Measurements from ENCODE around the gene RNU1-3.
"Not testable (repeated sequence)": the region's sequence is repeated elsewhere in the genome, so short reads cannot be mapped to it uniquely, and the experiment has no call there.

RNU1-3 gene

GRCh38 chr1:16666502-16667413, at the start of gene RNU1-3:
Gene RNU1-3 (minus strand): TSS chr1:16666948.
- in situ Hi-C loops (cut with HindIII; ENCODE audit: low sequenced_read_pairs), result not testable (repeated sequence)

- in situ Hi-C loops (cut with HindIII; ENCODE audit: low sequenced_read_pairs), result not testable (repeated sequence)
Measured at GRCh38 chr1:16713480-16713879, 46.7 kb upstream of the RNU1-3 start.

- in situ Hi-C loops (cut with HindIII; ENCODE audit: low sequenced_read_pairs), result not testable (repeated sequence)
Measured at GRCh38 chr1:16712984-16713383, 46.2 kb upstream of the RNU1-3 start.

- in situ Hi-C loops (cut with HindIII; ENCODE audit: low sequenced_read_pairs), result not testable (repeated sequence)
Measured at GRCh38 chr1:16712582-16712981, 45.8 kb upstream of the RNU1-3 start.

- in situ Hi-C loops (cut with HindIII; ENCODE audit: low sequenced_read_pairs), result not testable (repeated sequence)
Measured at GRCh38 chr1:16712131-16712530, 45.4 kb upstream of the RNU1-3 start.

GRCh38 chr1:16710618-16711017, 43.9 kb upstream of the RNU1-3 start:
- in situ Hi-C loops (cut with HindIII; ENCODE audit: low sequenced_read_pairs), result not testable (repeated sequence)

- in situ Hi-C loops (cut with HindIII; ENCODE audit: low sequenced_read_pairs), result not testable (repeated sequence)
Measured at GRCh38 chr1:16709659-16710087, 42.9 kb upstream of the RNU1-3 start.

GRCh38 chr1:16708704-16709103, 42.0 kb upstream of the RNU1-3 start:
- in situ Hi-C loops (cut with HindIII; ENCODE audit: low sequenced_read_pairs), result not testable (repeated sequence)

GRCh38 chr1:16707130-16708093, 40.7 kb upstream of the RNU1-3 start:
- in situ Hi-C loops (cut with HindIII; ENCODE audit: low sequenced_read_pairs), result not testable (repeated sequence)

GRCh38 chr1:16706302-16706701, 39.6 kb upstream of the RNU1-3 start:
- in situ Hi-C loops (cut with HindIII; ENCODE audit: low sequenced_read_pairs), result not testable (repeated sequence)

GRCh38 chr1:16704502-16705100, 37.9 kb upstream of the RNU1-3 start:
- in situ Hi-C loops (cut with HindIII; ENCODE audit: low sequenced_read_pairs), result not testable (repeated sequence)

GRCh38 chr1:16704076-16704475, 37.3 kb upstream of the RNU1-3 start:
- in situ Hi-C loops (cut with HindIII; ENCODE audit: low sequenced_read_pairs), result not testable (repeated sequence)

GRCh38 chr1:16703602-16704001, 36.9 kb upstream of the RNU1-3 start:
- in situ Hi-C loops (cut with HindIII; ENCODE audit: low sequenced_read_pairs), result not testable (repeated sequence)

GRCh38 chr1:16703141-16703540, 36.4 kb upstream of the RNU1-3 start:
- in situ Hi-C loops (cut with HindIII; ENCODE audit: low sequenced_read_pairs), result not testable (repeated sequence)

GRCh38 chr1:16702280-16702679, 35.5 kb upstream of the RNU1-3 start:
- in situ Hi-C loops (cut with HindIII; ENCODE audit: low sequenced_read_pairs), result not testable (repeated sequence)

- in situ Hi-C loops (cut with HindIII; ENCODE audit: low sequenced_read_pairs), result not testable (repeated sequence)
Measured at GRCh38 chr1:16701189-16701588, 34.4 kb upstream of the RNU1-3 start.

- in situ Hi-C loops (cut with HindIII; ENCODE audit: low sequenced_read_pairs), result not testable (repeated sequence)
Measured at GRCh38 chr1:16700138-16700895, 33.6 kb upstream of the RNU1-3 start.

GRCh38 chr1:16699440-16699839, 32.7 kb upstream of the RNU1-3 start:
- in situ Hi-C loops (cut with HindIII; ENCODE audit: low sequenced_read_pairs), result not testable (repeated sequence)

GRCh38 chr1:16697152-16697551, 30.4 kb upstream of the RNU1-3 start:
- in situ Hi-C loops (cut with HindIII; ENCODE audit: low sequenced_read_pairs), result not testable (repeated sequence)

GRCh38 chr1:16696507-16697150, 29.9 kb upstream of the RNU1-3 start:
- in situ Hi-C loops (cut with HindIII; ENCODE audit: low sequenced_read_pairs), result not testable (repeated sequence)

All from DLD1 (cell line).